HEK293 (cell line): ENCODE results near the gene CFAP299.

Experiments used
- SCRT2 ChIP-seq: fragments of 450-650 bp; formaldehyde crosslinking; IDR thresholded peaks from 2 replicates; pipeline ENCODE4 v1.5.1; 2016; ENCODE audit warnings: missing biosample characterization, missing genetic modification characterization
- ZBTB21 ChIP-seq: fragments of 450-650 bp; formaldehyde crosslinking; IDR thresholded peaks from 2 replicates; pipeline ENCODE4 v1.5.1; 2017; ENCODE audit warnings: missing biosample characterization, missing genetic modification characterization
- ZBTB48 ChIP-seq: fragments of 450-650 bp; formaldehyde crosslinking; IDR thresholded peaks from 2 replicates; pipeline ENCODE4 v1.5.1; 2016; ENCODE audit warnings: missing biosample characterization, missing genetic modification characterization
- ZFHX2 ChIP-seq: fragments of 450-650 bp; formaldehyde crosslinking; conservative IDR thresholded peaks from 2 replicates; pipeline ENCODE4 v1.5.1; 2016; ENCODE audit warnings: missing biosample characterization, missing genetic modification characterization
- ZNF274 ChIP-seq, 2 experiments: fragments of 200-500 bp in 1 of 2; fragments of 450-650 bp in 1 of 2; sonication (Bioruptor generic) in 1 of 2; formaldehyde crosslinking in 1 of 2; IDR thresholded peaks; 2 replicates each; pipeline versions ENCODE4 v1.5.1 to v1.6.1; 2014 to 2016; ENCODE audit warnings: borderline replicate concordance in 1 of 2, inconsistent platforms in 1 of 2, low read length in 1 of 2, missing biosample characterization in 1 of 2, missing genetic modification characterization in 1 of 2
- ZNF350 ChIP-seq: fragments of 450-650 bp; formaldehyde crosslinking; IDR thresholded peaks from 2 replicates; pipeline ENCODE4 v1.5.0; 2017; ENCODE audit warnings: missing biosample characterization, mild to moderate bottlenecking, missing genetic modification characterization
- ZNF473 ChIP-seq: fragments of 450-650 bp; formaldehyde crosslinking; IDR thresholded peaks from 2 replicates; pipeline ENCODE4 v1.5.1; 2017; ENCODE audit warnings: missing biosample characterization, missing genetic modification characterization
- TF ChIP-seq, protein P1 (sequence below): fragments of 450-650 bp; formaldehyde crosslinking; IDR thresholded peaks from 2 replicates; pipeline ENCODE4 v1.5.1; 2016; ENCODE audit warnings: missing biosample characterization, missing genetic modification characterization
- TF ChIP-seq, protein P2 (sequence below): fragments of 450-650 bp; formaldehyde crosslinking; IDR thresholded peaks from 2 replicates; pipeline ENCODE4 v1.5.1; 2016; ENCODE audit warnings: missing biosample characterization, missing genetic modification characterization, low read depth
- TF ChIP-seq, protein P3 (sequence below): IDR thresholded peaks from 2 replicates; pipeline ENCODE4 v1.6.1; 2011; ENCODE audit warnings: mild to moderate bottlenecking, low read depth, low read length, borderline replicate concordance
- TF ChIP-seq, protein P4 (sequence below): fragments of 450-650 bp; formaldehyde crosslinking; IDR thresholded peaks from 2 replicates; pipeline ENCODE4 v1.5.1; 2016; ENCODE audit warnings: missing biosample characterization, missing genetic modification characterization

DNA sequence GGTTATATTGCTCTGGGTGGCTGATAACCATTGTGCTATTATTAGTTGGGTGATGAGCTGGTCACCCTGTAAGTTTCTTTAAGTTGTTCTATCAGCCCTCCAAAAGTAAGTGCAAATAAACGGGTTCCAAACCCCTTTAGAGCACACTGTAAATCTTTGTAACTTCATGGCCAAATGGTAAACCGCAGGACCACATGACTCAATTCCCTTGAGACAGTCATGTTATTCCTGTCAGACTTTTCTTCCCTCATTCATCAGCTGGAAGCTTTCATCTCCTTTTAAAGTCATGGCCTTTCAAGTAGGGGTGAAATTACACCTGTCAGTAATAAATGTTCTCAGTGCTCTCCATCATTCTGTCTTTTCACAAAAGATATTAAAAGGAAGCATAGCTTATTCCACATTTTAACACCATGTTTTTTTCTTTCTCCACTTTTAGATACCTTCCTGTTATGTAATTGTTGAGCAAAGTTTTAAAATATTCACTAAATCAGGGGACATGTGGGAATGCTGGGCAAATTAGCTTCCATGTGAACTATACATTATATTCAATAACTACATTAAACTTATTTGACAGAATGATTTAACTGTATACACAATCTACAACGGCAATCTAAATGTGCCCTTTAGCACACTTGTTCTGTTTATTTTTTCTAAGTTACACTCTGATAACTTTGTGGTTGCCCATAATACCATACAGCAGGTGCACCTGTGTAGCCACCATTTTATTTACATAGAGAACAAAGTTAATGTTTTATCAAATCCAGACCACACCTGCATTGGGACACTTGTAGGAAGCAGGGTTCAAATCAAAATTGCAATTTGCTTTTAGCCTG, 275.5 kb downstream of the CFAP299 start:
- TF ChIP-seq, protein P1, sequence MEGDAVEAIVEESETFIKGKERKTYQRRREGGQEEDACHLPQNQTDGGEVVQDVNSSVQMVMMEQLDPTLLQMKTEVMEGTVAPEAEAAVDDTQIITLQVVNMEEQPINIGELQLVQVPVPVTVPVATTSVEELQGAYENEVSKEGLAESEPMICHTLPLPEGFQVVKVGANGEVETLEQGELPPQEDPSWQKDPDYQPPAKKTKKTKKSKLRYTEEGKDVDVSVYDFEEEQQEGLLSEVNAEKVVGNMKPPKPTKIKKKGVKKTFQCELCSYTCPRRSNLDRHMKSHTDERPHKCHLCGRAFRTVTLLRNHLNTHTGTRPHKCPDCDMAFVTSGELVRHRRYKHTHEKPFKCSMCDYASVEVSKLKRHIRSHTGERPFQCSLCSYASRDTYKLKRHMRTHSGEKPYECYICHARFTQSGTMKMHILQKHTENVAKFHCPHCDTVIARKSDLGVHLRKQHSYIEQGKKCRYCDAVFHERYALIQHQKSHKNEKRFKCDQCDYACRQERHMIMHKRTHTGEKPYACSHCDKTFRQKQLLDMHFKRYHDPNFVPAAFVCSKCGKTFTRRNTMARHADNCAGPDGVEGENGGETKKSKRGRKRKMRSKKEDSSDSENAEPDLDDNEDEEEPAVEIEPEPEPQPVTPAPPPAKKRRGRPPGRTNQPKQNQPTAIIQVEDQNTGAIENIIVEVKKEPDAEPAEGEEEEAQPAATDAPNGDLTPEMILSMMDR (tag by site-specific recombination): no peak
- TF ChIP-seq SCRT2 (tag by site-specific recombination): no peak
- TF ChIP-seq, protein P2, sequence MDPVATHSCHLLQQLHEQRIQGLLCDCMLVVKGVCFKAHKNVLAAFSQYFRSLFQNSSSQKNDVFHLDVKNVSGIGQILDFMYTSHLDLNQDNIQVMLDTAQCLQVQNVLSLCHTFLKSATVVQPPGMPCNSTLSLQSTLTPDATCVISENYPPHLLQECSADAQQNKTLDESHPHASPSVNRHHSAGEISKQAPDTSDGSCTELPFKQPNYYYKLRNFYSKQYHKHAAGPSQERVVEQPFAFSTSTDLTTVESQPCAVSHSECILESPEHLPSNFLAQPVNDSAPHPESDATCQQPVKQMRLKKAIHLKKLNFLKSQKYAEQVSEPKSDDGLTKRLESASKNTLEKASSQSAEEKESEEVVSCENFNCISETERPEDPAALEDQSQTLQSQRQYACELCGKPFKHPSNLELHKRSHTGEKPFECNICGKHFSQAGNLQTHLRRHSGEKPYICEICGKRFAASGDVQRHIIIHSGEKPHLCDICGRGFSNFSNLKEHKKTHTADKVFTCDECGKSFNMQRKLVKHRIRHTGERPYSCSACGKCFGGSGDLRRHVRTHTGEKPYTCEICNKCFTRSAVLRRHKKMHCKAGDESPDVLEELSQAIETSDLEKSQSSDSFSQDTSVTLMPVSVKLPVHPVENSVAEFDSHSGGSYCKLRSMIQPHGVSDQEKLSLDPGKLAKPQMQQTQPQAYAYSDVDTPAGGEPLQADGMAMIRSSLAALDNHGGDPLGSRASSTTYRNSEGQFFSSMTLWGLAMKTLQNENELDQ (tag by site-specific recombination): no peak
- TF ChIP-seq ZBTB48: no peak
- TF ChIP-seq, protein P3, sequence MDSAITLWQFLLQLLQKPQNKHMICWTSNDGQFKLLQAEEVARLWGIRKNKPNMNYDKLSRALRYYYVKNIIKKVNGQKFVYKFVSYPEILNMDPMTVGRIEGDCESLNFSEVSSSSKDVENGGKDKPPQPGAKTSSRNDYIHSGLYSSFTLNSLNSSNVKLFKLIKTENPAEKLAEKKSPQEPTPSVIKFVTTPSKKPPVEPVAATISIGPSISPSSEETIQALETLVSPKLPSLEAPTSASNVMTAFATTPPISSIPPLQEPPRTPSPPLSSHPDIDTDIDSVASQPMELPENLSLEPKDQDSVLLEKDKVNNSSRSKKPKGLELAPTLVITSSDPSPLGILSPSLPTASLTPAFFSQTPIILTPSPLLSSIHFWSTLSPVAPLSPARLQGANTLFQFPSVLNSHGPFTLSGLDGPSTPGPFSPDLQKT: no peak
- 0 out of 2 replicates have a peak, but pooled peaks have one; percentile 28 for TF ChIP-seq ZBTB21 (tag by site-specific recombination)
- TF ChIP-seq ZNF473 (tag by site-specific recombination): no peak
- no peak for TF ChIP-seq ZNF350
- TF ChIP-seq, protein P4, sequence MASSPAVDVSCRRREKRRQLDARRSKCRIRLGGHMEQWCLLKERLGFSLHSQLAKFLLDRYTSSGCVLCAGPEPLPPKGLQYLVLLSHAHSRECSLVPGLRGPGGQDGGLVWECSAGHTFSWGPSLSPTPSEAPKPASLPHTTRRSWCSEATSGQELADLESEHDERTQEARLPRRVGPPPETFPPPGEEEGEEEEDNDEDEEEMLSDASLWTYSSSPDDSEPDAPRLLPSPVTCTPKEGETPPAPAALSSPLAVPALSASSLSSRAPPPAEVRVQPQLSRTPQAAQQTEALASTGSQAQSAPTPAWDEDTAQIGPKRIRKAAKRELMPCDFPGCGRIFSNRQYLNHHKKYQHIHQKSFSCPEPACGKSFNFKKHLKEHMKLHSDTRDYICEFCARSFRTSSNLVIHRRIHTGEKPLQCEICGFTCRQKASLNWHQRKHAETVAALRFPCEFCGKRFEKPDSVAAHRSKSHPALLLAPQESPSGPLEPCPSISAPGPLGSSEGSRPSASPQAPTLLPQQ (tag by site-specific recombination): no peak
- TF ChIP-seq ZNF274 (IDR thresholded peaks at IDR 0.05; ENCODE audit: low read length): no peak
- no peak for TF ChIP-seq ZNF274 (tag by site-specific recombination; IDR thresholded peaks at IDR 0.05; ENCODE audit: borderline replicate concordance)
- TF ChIP-seq ZFHX2 (tag by site-specific recombination): no peak
